Glutamatergic neuron (in vitro differentiated cells): ENCODE data around the gene BMP7. TPM values are rescaled to one million over a fixed set of nuclear protein-coding genes. Genes with fewer than 3 reads are reported as not detected.

Source experiments
- DNase-seq: peaks from one replicate; pipeline ENCODE4 v3.0.0; 2022
- H3K27ac Mint-ChIP-seq: one replicate; pipeline ENCODE4 v1.8.0; 2020; ENCODE audit warnings: mild to moderate bottlenecking, mixed read lengths, inconsistent platforms; ENCODE audit not compliant: unreplicated experiment
- H3K27me3 Mint-ChIP-seq: one replicate; pipeline ENCODE4 v1.8.0; 2020; ENCODE audit warnings: mild to moderate bottlenecking, moderate library complexity, mixed read lengths, inconsistent platforms; ENCODE audit not compliant: unreplicated experiment
- H3K36me3 Mint-ChIP-seq: one replicate; pipeline ENCODE4 v1.8.0; 2020; ENCODE audit warnings: mild to moderate bottlenecking, mixed read lengths, inconsistent platforms; ENCODE audit not compliant: unreplicated experiment
- H3K4me1 Mint-ChIP-seq: one replicate; pipeline ENCODE4 v1.8.0; 2020; ENCODE audit warnings: mild to moderate bottlenecking, low read depth, mixed read lengths, inconsistent platforms; ENCODE audit not compliant: unreplicated experiment
- H3K4me3 Mint-ChIP-seq: one replicate; pipeline ENCODE4 v1.8.0; 2020; ENCODE audit warnings: mild to moderate bottlenecking, mixed read lengths, inconsistent platforms; ENCODE audit not compliant: unreplicated experiment
- H3K9me3 Mint-ChIP-seq: one replicate; pipeline ENCODE4 v1.8.0; 2020; ENCODE audit warnings: mild to moderate bottlenecking, moderate library complexity, mixed read lengths, inconsistent platforms; ENCODE audit not compliant: unreplicated experiment
- CTCF ChIP-seq: fragments of 200-600 bp; sonication (generic); IDR thresholded peaks from one replicate; pipeline ENCODE4 v1.5.0; 2021; ENCODE audit not compliant: partially characterized antibody, unreplicated experiment
- total RNA-seq: library from RNA; stranded (reverse); fragmentation: NEBNext Ultra II Directional; extraction: Animal tissue kit (Norgen Biotek cat#: 25700); gene quantifications from one replicate; pipeline ENCODE4 v1.2.1, GENCODE V29; 2021; ENCODE audit not compliant: unreplicated experiment

The BMP7 gene
- total RNA-seq, 1 donor from 2014 or later = 8.7 TPM

- Mint-ChIP-seq H3K27me3 (no peaks in the 10 kb centered on the region), H3K36me3 (peaks cover 11% of the 10 kb centered on the region), H3K4me3 (no peak overlapping the region), H3K27ac (no peak overlapping the region), H3K4me1 (no peaks in the 10 kb centered on the region), H3K9me3 (no peaks in the 10 kb centered on the region)
- DNase-seq = no peak
- TF ChIP-seq CTCF = no peak
Measured at GRCh38 chr20:57238089-57238488, 28.4 kb downstream of the BMP7 start.

GRCh38 chr20:57237585-57237953, 28.9 kb downstream of the BMP7 start:
- Mint-ChIP-seq H3K9me3 (no peaks in the 10 kb centered on the region), H3K36me3 (peaks cover 11% of the 10 kb centered on the region), H3K27ac (no peak overlapping the region), H3K4me3 (no peak overlapping the region), H3K27me3 (no peaks in the 10 kb centered on the region), H3K4me1 (no peaks in the 10 kb centered on the region)
- no peak for TF ChIP-seq CTCF
- DNase-seq = no peak

- no peak overlapping the region for H3K4me3 Mint-ChIP-seq
- no peak for TF ChIP-seq CTCF
- DNase-seq = no peak
- no peaks in the 10 kb centered on the region for H3K9me3 Mint-ChIP-seq
- peaks cover 11% of the 10 kb centered on the region for H3K36me3 Mint-ChIP-seq
- H3K27me3 Mint-ChIP-seq = no peaks in the 10 kb centered on the region
- H3K27ac Mint-ChIP-seq = no peak overlapping the region
- no peaks in the 10 kb centered on the region for H3K4me1 Mint-ChIP-seq
Measured at GRCh38 chr20:57236813-57237584, 29.4 kb downstream of the BMP7 start.

GRCh38 chr20:57234556-57235251, 31.7 kb downstream of the BMP7 start:
- H3K36me3 Mint-ChIP-seq = peaks cover 11% of the 10 kb centered on the region
- no peak for DNase-seq
- no peaks in the 10 kb centered on the region for H3K4me1 Mint-ChIP-seq
- TF ChIP-seq CTCF = no peak
- peaks cover 2% of the 10 kb centered on the region for H3K9me3 Mint-ChIP-seq
- H3K4me3 Mint-ChIP-seq = no peak overlapping the region
- no peak overlapping the region for H3K27ac Mint-ChIP-seq
- H3K27me3 Mint-ChIP-seq = no peaks in the 10 kb centered on the region

- TF ChIP-seq CTCF = no peak
- H3K36me3 Mint-ChIP-seq = peaks cover 5% of the 10 kb centered on the region
- no peak for DNase-seq
- no peaks in the 10 kb centered on the region for H3K4me1 Mint-ChIP-seq
- peaks cover 4% of the 10 kb centered on the region for H3K9me3 Mint-ChIP-seq
- no peaks in the 10 kb centered on the region for H3K27me3 Mint-ChIP-seq
- no peak overlapping the region for H3K4me3 Mint-ChIP-seq
- no peak overlapping the region for H3K27ac Mint-ChIP-seq
Measured at GRCh38 chr20:57231951-57232428, 34.5 kb downstream of the BMP7 start.
